NCI-H1048 (cell line): ENCODE measurements around the gene CYP26C1.

ENCODE experiments used
- DNase-seq: peaks from one replicate; lab custom pipeline; 2025; lab: John Stamatoyannopoulos, UW

CYP26C1 gene

GRCh38 chr10:93059975-93060886 lies at the start of gene CYP26C1:
CYP26C1 (plus strand) TSS chr10:93060798; CDS start chr10:93061264, 466 bp downstream.
- no peak for DNase-seq

GRCh38 chr10:93015722-93016121 lies 44.9 kb upstream of the CYP26C1 start:
- DNase-seq, result no peak

- DNase-seq, result no peak
Measured at GRCh38 chr10:93023013-93023650, 37.5 kb upstream of the CYP26C1 start.

GRCh38 chr10:93026072-93026471 lies 34.5 kb upstream of the CYP26C1 start:
- DNase-seq, result no peak

- DNase-seq, result no peak
Measured at GRCh38 chr10:93027508-93027907, 33.1 kb upstream of the CYP26C1 start.

- no peak for DNase-seq
Measured at GRCh38 chr10:93028883-93029282, 31.7 kb upstream of the CYP26C1 start.

GRCh38 chr10:93030409-93030808 lies 30.2 kb upstream of the CYP26C1 start:
- no peak for DNase-seq

GRCh38 chr10:93032105-93032808 lies 28.3 kb upstream of the CYP26C1 start:
- no peak for DNase-seq

- no peak for DNase-seq
Measured at GRCh38 chr10:93032809-93033137, 27.8 kb upstream of the CYP26C1 start.

GRCh38 chr10:93034426-93034825 lies 26.2 kb upstream of the CYP26C1 start:
- no peak for DNase-seq

- no peak for DNase-seq
Measured at GRCh38 chr10:93039110-93039509, 21.5 kb upstream of the CYP26C1 start.

- DNase-seq, result no peak
Measured at GRCh38 chr10:93039721-93040120, 20.9 kb upstream of the CYP26C1 start.

GRCh38 chr10:93054486-93054885 lies 6.1 kb upstream of the CYP26C1 start:
- no peak for DNase-seq

GRCh38 chr10:93058139-93058538 lies 2.5 kb upstream of the CYP26C1 start:
- no peak for DNase-seq

- no peak for DNase-seq
Measured at GRCh38 chr10:93060887-93061593, 442 bp downstream of the CYP26C1 start.

GRCh38 chr10:93061594-93062513 lies 1.3 kb downstream of the CYP26C1 start:
- DNase-seq, result no peak

- no peak for DNase-seq
Measured at GRCh38 chr10:93062514-93063143, 2.0 kb downstream of the CYP26C1 start.

- no peak for DNase-seq
Measured at GRCh38 chr10:93063144-93063976, 2.8 kb downstream of the CYP26C1 start.

- no peak for DNase-seq
Measured at GRCh38 chr10:93063977-93064660, 3.5 kb downstream of the CYP26C1 start.
